GM12878 (cell line): ENCODE data around the gene BCAR3. TPM values are rescaled to one million over a fixed set of nuclear protein-coding genes. Genes with fewer than 3 reads are reported as not detected.

Experiments
- ATAC-seq: fragments of 200-7000 bp; cut with Tn5 transposase; 3 replicates; pipeline ENCODE4 v1.9.1; 2020; ENCODE audit warnings: mild to moderate bottlenecking, moderate library complexity
- BruUV-seq: library from RNA; stranded (reverse); fragments of 400-500 nt; replicated peaks from 2 replicates; lab custom pipeline; 2021; lab: Mats Ljungman, UMichigan
- CTCF ChIA-PET: fragments of 300-600 bp; sonication (Branson Sonifier 250); formaldehyde crosslinking; extraction: SDS; loops from one replicate; lab custom pipeline; 2021; ENCODE audit warnings: inconsistent platforms; lab: Yijun Ruan, JAX
- POLR2A ChIA-PET: fragments of 350-600 bp; formaldehyde crosslinking; extraction: SDS; loops from one replicate; lab custom pipeline; 2021; ENCODE audit warnings: inconsistent platforms; lab: Charles Lee
- RAD21 ChIA-PET: fragments of 300-600 bp; sonication (Branson Sonifier 250); formaldehyde crosslinking; loops from one replicate; lab custom pipeline; 2023; ENCODE audit warnings: antibody characterized with exemption; ENCODE audit not compliant: unreplicated experiment; lab: Charles Lee
- SMC1A ChIA-PET: fragments of 300-600 bp; sonication (Branson Sonifier 250); formaldehyde crosslinking; loops from one replicate; lab custom pipeline; 2023; ENCODE audit not compliant: unreplicated experiment, uncharacterized antibody; lab: Charles Lee
- DNase-seq: peaks from one replicate; pipeline ENCODE4 v3.0.0-alpha.2; 2011; ENCODE audit warnings: low read depth, low spot score
- FAIRE-seq: peaks from 3 replicates; lab custom pipeline; 2011; peaks lifted over from hg19 to GRCh38; lab: Jason Lieb, UNC
- H2AFZ ChIP-seq: 2 replicates; pipeline ENCODE4 v1.6.0; 2011; ENCODE audit warnings: low read depth, low read length, control low read depth; ENCODE audit not compliant: control insufficient read depth
- H3K27ac ChIP-seq: 2 replicates; pipeline ENCODE4 v1.5.1; 2011; ENCODE audit warnings: control low read depth; ENCODE audit not compliant: control insufficient read depth, insufficient read depth
- H3K27me3 ChIP-seq, 2 experiments: replicated peaks in 1 of 2; 2 replicates each; pipeline versions ENCODE4 v1.6.0 to v1.6.1; 2011; ENCODE audit warnings: low read length in 1 of 2; ENCODE audit not compliant: control insufficient read depth in 2 of 2, insufficient read depth in 2 of 2
- H3K36me3 ChIP-seq, 2 experiments: 2 replicates each; pipeline ENCODE4 v1.5.1; 2011; ENCODE audit warnings: low read length in 1 of 2; ENCODE audit not compliant: control insufficient read depth in 2 of 2, insufficient read depth in 2 of 2
- H3K4me1 ChIP-seq: 2 replicates; pipeline ENCODE4 v1.6.1; 2011; ENCODE audit warnings: mild to moderate bottlenecking, low read length, moderate library complexity, mixed read lengths; ENCODE audit not compliant: control insufficient read depth, insufficient read depth
- H3K4me2 ChIP-seq: 2 replicates; pipeline ENCODE4 v1.6.0; 2011; ENCODE audit warnings: control low read depth; ENCODE audit not compliant: control insufficient read depth, insufficient read depth
- H3K4me3 ChIP-seq: fragments of 200-600 bp; sonication (generic); 2 replicates; pipeline ENCODE4 v1.5.1; 2016
- H3K79me2 ChIP-seq: 2 replicates; pipeline ENCODE4 v1.6.0; 2011; ENCODE audit warnings: low read length; ENCODE audit not compliant: control insufficient read depth, insufficient read depth
- H3K9ac ChIP-seq: 2 replicates; pipeline ENCODE4 v1.8.0; 2011; ENCODE audit warnings: low read length, control low read depth, mixed read lengths; ENCODE audit not compliant: control insufficient read depth, insufficient read depth
- H3K9me3 ChIP-seq: replicated peaks from 3 replicates; pipeline ENCODE4 v1.5.1; 2011; ENCODE audit warnings: mild to moderate bottlenecking, low read length; ENCODE audit not compliant: control insufficient read depth, insufficient read depth
- H4K20me1 ChIP-seq: 2 replicates; pipeline ENCODE4 v1.6.0; 2011; ENCODE audit not compliant: control insufficient read depth, insufficient read depth
- IKZF1 ChIP-seq: fragments of 450-650 bp; conservative IDR thresholded peaks from 2 replicates; pipeline ENCODE4 v1.6.1; 2017; ENCODE audit warnings: antibody characterized with exemption, mild to moderate bottlenecking
- WGBS: methylation state at CpG from one replicate; pipeline ENCODE4 v1.1.6; 2016; ENCODE audit warnings: low lambda C conversion rate; ENCODE audit not compliant: insufficient replicate concordance, insufficient coverage; ENCODE audit errors: missing lambda C conversion rate; 5-methylcytosine and 5-hydroxymethylcytosine counted together
- in situ Hi-C: fragments of 300-500 bp; cut with MboI; formaldehyde crosslinking; loops from 9 replicates; pipeline ENCODE4 v1.14.3; 2018; ENCODE audit warnings: mixed read lengths
- intact Hi-C: fragments of 100-400 bp; cut with micrococcal nuclease; formaldehyde crosslinking; loops from one replicate; pipeline ENCODE4 v1.14.2; 2022; ENCODE audit not compliant: unreplicated experiment
- polyA plus RNA-seq, 11 experiments: library from polyadenylated mRNA; depleted of rRNA in 4 of 11; unstranded in 6 of 11; stranded (reverse) in 5 of 11; fragments of >200 nt; fragmentation: Nextera tagmentation in 4 of 11; fragmentation: Illumina TruSeq in 1 of 11; extraction: Ambion mirVana in 4 of 11; extraction: Trizol in 1 of 11; gene quantifications; 1 replicate in 1 of 11; 2 replicates in 10 of 11; pipeline versions ENCODE4 v1.2.1 to v1.2.3, GENCODE V29; 2011 to 2016; ENCODE audit warnings: inconsistent platforms in 2 of 11, missing spikeins in 2 of 11, low read depth in 1 of 11
- total RNA-seq, 4 experiments: library from RNA; depleted of rRNA in 3 of 4; stranded (reverse); fragments of >200 nt in 3 of 4; fragmentation: Illumina TruSeq in 1 of 4; extraction: Trizol in 1 of 4; gene quantifications; 2 replicates each; pipeline versions ENCODE4 v1.2.1 to v1.2.3, GENCODE V29; 2013 to 2021
- TF ChIP-seq, protein P1 (sequence below): IDR thresholded peaks from 2 replicates; pipeline ENCODE4 v1.6.1; 2011; ENCODE audit warnings: borderline replicate concordance, low read depth, mild to moderate bottlenecking, moderate library complexity, low read length; ENCODE audit not compliant: insufficient read depth, poor library complexity, severe bottlenecking

The BCAR3 gene
- total and polyA plus RNA-seq, 10 of the 15 experiments (the other 5 are each of a cell fraction or from before 2014, with no cell fraction given), result 1.3 to 6.6 (median 1.8) TPM

DNA sequence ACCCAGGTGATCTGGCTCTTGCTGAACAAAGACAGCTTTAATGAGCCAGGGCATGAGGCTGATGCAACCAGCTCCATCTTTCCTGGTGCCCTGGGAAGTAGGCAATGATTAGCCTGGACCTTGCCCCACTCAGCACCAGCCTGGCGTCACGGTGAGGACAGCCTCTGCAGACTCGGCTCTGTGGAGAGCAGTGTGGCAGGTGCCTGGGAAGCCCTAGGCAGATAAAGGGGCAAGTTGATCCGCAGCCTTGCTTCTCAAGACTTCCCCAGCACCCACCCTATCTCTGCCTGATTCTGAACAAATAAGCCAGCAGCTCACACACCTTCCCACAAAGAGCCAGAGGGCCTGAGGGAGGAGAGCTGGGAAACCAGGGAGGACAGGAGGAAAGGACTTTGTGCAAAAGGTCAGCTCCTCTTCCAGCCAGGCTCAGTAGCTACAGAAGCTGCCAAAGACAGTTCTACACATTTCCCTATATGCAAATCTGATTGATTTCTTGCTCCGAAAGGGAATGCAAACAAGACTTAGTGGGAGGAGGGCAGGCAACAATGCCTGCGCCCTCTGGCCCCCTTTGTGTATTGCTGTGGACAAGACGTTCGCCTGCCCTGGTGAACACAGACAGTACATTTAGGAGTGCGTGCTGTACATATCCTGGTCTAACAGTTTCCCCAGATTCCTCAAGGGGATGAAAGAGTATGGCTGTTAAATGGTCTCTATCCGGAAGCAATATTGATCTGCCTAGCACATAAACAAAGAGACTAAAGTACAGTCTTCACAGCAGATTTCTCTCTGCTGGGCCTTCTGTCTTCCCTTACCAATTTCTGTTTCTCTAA, 63.8 kb downstream of the BCAR3 start:
- no peak for ATAC-seq
- 83% methylated on average over 10 of the region's 10 CpGs for whole genome bisulfite sequencing
- Histone ChIP-seq H3K79me2 (no peaks in the 10 kb centered on the region), H3K4me1 (peaks cover 25% of the 10 kb centered on the region), H3K27me3 (peaks cover 0 to 2% of the 10 kb centered on the region in 2 experiments; a peak in 2 of 4 replicates), H2AFZ (no peak overlapping the region), H3K4me2 (no peak overlapping the region), H3K27ac (no peak overlapping the region), H3K9me3 (no peaks in the 10 kb centered on the region), H3K36me3 (no peaks in the 10 kb centered on the region), H3K4me3 (no peak overlapping the region), H3K9ac (no peak overlapping the region), H4K20me1 (peaks cover 7% of the 10 kb centered on the region; the same call in 1 of the 2 replicates)
- intact Hi-C loops (loop anchor here (2.0 kb wide), 1 partner anchor 179 kb away; no protein-coding TSS in a partner anchor), in situ Hi-C loops (no loop called here)
- ChIA-PET POLR2A (interaction anchor here (1.0 kb wide), 2 partner anchors 9 to 13 kb away, joined by 3 read pairs; no protein-coding TSS in a partner anchor), CTCF (interaction anchor here (0.6 to 2.2 kb wide), 10 partner anchors 9 to 226 kb away, joined by 3 to 13 read pairs (median 5); no protein-coding TSS in a partner anchor), SMC1A (interaction anchor here (0.8 to 2.8 kb wide), 10 partner anchors 8 to 313 kb away, joined by 3 to 9 read pairs (median 4); no protein-coding TSS in a partner anchor), RAD21 (interaction anchor here (0.7 to 5.3 kb wide), 8 partner anchors 10 to 314 kb away, joined by 3 to 24 read pairs (median 4); no protein-coding TSS in a partner anchor)
- BruUV-seq, result no TSS peak
- TF ChIP-seq, protein P1, sequence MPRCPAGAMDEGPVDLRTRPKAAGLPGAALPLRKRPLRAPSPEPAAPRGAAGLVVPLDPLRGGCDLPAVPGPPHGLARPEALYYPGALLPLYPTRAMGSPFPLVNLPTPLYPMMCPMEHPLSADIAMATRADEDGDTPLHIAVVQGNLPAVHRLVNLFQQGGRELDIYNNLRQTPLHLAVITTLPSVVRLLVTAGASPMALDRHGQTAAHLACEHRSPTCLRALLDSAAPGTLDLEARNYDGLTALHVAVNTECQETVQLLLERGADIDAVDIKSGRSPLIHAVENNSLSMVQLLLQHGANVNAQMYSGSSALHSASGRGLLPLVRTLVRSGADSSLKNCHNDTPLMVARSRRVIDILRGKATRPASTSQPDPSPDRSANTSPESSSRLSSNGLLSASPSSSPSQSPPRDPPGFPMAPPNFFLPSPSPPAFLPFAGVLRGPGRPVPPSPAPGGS, result no peak
- TF ChIP-seq IKZF1, result no peak
- no peak for FAIRE-seq
- DNase-seq, result no peak
